ENCODE results near the gene ZNF212. TPM values are rescaled to one million over a fixed set of nuclear protein-coding genes. Genes with fewer than 3 reads are reported as not detected.

ZNF212 gene
- polyA plus RNA-seq, result 10 to 100 TPM in 1 of 3 donors, 1 to 10 TPM in 2; 1.3 to 10.7 (median 3.7) TPM

- Mint-ChIP-seq H3K36me3 (peaks cover 0 to 5% (median 5%) of the 10 kb centered on the region in 3 donors), H3K4me1 (peaks cover 23 to 32% of the 10 kb centered on the region in 2 donors), H3K9me3 (peaks cover 0 to 6% (median under 1%) of the 10 kb centered on the region in 6 donors), H3K27ac (peak within 1 kb of the TSS; percentile 72 to 88 (median 82)), H3K27me3 (ENCODE audit: low read depth in 3 of 3) (peaks cover 0 to 9% (median 6%) of the 10 kb centered on the region in 3 donors), H3K4me3 (peak within 1 kb of the TSS; percentile 89 to 94 (median 91))
- DNase-seq, result peak; percentile 79 to 82 (median 80)
These were observed at the start of gene ZNF212 for GRCh38 chr7:149239345-149240143. ZNF212 (plus strand) TSS chr7:149239651; CDS start chr7:149239779, 128 bp downstream.

GRCh38 chr7:149191851-149192250 is 47.6 kb upstream of the ZNF212 start:
- H3K4me3 Mint-ChIP-seq, result peak overlapping the region; percentile 40 to 94 (median 83)

DNA sequence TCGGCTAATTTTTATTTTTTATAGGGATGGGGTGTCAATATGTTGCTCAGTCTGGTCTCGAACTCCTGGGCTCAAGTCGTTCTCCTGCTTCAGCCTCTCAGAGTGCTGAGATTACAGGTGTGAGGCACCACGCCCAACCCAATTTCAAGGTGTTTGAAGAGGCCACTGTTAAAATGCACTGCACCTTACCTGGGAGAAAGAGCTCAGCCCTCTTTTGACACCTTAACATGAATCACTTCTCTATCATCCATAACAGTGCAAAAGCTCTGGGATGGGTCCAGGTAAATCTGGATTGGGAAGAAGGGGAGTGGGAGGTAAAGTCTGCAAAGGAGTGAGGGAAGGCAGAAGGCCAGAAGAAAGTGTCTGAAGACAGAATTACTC is 44.7 kb upstream of the ZNF212 start:
- peaks cover 40 to 48% of the 10 kb centered on the region in 2 donors for H3K4me1 Mint-ChIP-seq
- H3K36me3 Mint-ChIP-seq, result peaks cover 6 to 11% (median 6%) of the 10 kb centered on the region in 3 donors
- no peak for DNase-seq
- H3K27me3 Mint-ChIP-seq (ENCODE audit: low read depth in 3 of 3), result peaks cover 5 to 8% (median 7%) of the 10 kb centered on the region in 3 donors
- no peaks in the 10 kb centered on the region for H3K9me3 Mint-ChIP-seq
- H3K27ac Mint-ChIP-seq, result peak overlapping the region in 5 of 6 donors; percentile 9 to 75 (median 64)
- H3K4me3 Mint-ChIP-seq, result peak overlapping the region; percentile 73 to 87 (median 86)

More at GRCh38 chr7:149191851-149192250, 47.6 kb upstream of the ZNF212 start:
- no peaks in the 10 kb centered on the region for H3K9me3 Mint-ChIP-seq
- DNase-seq, result no peak
- H3K27me3 Mint-ChIP-seq (ENCODE audit: low read depth in 3 of 3), result peaks cover 5 to 10% (median 8%) of the 10 kb centered on the region in 3 donors
- no peak overlapping the region for H3K27ac Mint-ChIP-seq
- peaks cover 22 to 23% of the 10 kb centered on the region in 2 donors for H3K4me1 Mint-ChIP-seq
- no peaks in the 10 kb centered on the region for H3K36me3 Mint-ChIP-seq

DNA sequence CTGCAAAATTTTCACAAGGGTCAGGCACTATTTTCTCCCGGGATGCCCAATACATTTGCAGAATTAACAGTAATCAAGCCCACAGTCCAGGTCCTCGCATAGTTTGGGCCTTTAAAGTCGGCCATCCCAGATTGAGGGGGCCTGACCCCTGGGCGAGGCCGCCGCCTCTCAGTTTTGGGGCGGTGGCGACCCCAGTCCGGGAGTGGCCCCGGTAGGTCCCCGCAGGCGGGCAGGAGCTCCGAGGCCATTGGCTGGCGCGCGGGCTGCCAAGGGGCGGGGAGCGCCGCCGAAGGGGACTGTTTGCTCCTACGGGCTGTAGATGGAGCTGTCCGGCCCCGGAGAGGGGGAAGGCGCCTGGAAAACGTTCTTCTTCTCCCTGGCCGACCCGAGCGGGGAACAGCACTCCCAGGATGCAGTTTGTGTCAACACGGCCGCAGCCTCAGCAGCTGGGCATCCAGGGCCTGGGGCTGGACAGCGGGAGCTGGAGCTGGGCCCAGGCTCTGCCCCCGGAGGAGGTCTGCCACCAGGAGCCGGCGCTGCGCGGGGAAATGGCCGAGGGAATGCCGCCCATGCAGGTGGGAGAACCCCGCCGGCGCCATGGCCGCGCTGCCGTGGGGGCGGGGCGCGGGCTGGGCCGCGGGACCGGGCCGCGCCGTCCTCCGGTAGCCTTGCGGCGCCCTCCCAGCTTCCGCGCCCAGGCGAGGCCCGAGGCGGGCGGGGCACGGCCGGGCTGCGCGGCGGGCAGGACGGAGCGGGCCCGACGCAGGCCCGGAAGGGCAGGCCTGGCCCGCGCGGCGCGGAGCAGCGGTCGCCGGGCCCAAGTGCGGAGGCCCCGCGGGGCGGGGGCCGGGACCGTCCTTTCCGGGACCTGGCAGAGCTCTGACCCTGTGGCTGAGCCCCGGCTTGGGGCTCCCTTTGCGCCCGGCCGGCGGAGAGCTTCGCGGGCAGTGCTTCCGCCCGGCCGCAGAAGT is 44.0 kb upstream of the ZNF212 start, which contains the start of gene ZNF282:
Gene ZNF282, plus strand, starts transcription at position 367 of the 971 bp plus-strand sequence. Its CDS starts 44 bp downstream, at position 411.
- no peaks in the 10 kb centered on the region for H3K9me3 Mint-ChIP-seq
- peaks cover 40 to 53% of the 10 kb centered on the region in 2 donors for H3K4me1 Mint-ChIP-seq
- H3K27me3 Mint-ChIP-seq (ENCODE audit: low read depth in 3 of 3), result peaks cover 5 to 8% (median 6%) of the 10 kb centered on the region in 3 donors
- H3K27ac Mint-ChIP-seq, result peak within 1 kb of the TSS; percentile 82 to 91 (median 88)
- H3K36me3 Mint-ChIP-seq, result peaks cover 12 to 15% (median 13%) of the 10 kb centered on the region in 3 donors
- DNase-seq, result peak; percentile 62 to 68 (median 68)
- H3K4me3 Mint-ChIP-seq, result peak within 1 kb of the TSS; percentile 87 to 93 (median 90)

DNA sequence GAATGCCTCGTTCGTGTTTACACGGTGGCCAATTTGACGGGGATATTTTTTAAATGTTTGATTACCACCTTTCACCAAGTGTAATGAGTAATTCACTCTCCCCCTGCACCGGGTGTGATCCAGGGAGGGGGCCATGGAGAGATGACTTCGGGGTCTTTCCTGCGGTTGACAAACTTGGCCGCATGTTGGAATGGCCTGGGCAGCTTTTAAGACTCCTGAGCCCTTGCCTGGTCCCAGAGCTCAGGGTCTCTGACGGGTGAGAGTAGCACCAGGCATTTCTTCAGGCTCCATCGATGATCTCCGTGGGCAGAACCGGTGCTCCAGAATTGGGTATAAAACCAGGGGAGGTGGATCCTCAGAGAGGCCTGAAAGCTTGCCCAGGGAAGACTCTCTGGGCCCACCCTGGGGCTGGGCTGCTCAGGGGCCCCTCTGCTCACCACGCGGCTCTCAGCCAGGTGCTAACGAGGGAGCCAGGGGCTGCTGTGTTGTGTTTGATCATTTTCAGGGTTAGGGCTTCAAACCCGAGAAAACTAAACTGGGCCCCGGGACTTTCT is 43.2 kb upstream of the ZNF212 start:
- Mint-ChIP-seq H3K9me3 (no peaks in the 10 kb centered on the region), H3K4me1 (peaks cover 40 to 52% of the 10 kb centered on the region in 2 donors), H3K36me3 (peaks cover 17 to 20% (median 19%) of the 10 kb centered on the region in 3 donors), H3K4me3 (peak overlapping the region; percentile 85 to 93 (median 90)), H3K27ac (peak overlapping the region; percentile 82 to 91 (median 88)), H3K27me3 (ENCODE audit: low read depth in 3 of 3) (peaks cover 4 to 8% (median 5%) of the 10 kb centered on the region in 3 donors)
- peak in 1 of 3 donors; percentile 6 for DNase-seq

GRCh38 chr7:149196705-149197171 is 42.7 kb upstream of the ZNF212 start:
- peaks cover 21 to 23% (median 22%) of the 10 kb centered on the region in 3 donors for H3K36me3 Mint-ChIP-seq
- peak overlapping the region; percentile 85 to 93 (median 90) for H3K4me3 Mint-ChIP-seq
- peaks cover 3 to 5% (median 4%) of the 10 kb centered on the region in 3 donors for H3K27me3 Mint-ChIP-seq (ENCODE audit: low read depth in 3 of 3)
- peak in 1 of 3 donors; percentile 6 for DNase-seq
- peaks cover 36 to 49% of the 10 kb centered on the region in 2 donors for H3K4me1 Mint-ChIP-seq
- H3K9me3 Mint-ChIP-seq, result no peaks in the 10 kb centered on the region
- peak overlapping the region; percentile 82 to 91 (median 88) for H3K27ac Mint-ChIP-seq

- H3K27me3 Mint-ChIP-seq (ENCODE audit: low read depth in 3 of 3), result peaks cover 3 to 4% (median 4%) of the 10 kb centered on the region in 3 donors
- no peak for DNase-seq
- peaks cover 35 to 51% of the 10 kb centered on the region in 2 donors for H3K4me1 Mint-ChIP-seq
- peaks cover 23 to 26% (median 25%) of the 10 kb centered on the region in 3 donors for H3K36me3 Mint-ChIP-seq
- peak overlapping the region in 2 of 6 donors; percentile 49 to 58 for H3K27ac Mint-ChIP-seq
- H3K4me3 Mint-ChIP-seq, result peak overlapping the region in 3 of 5 donors; percentile 13 to 88 (median 85)
- H3K9me3 Mint-ChIP-seq, result no peaks in the 10 kb centered on the region
These were observed 41.8 kb upstream of the ZNF212 start for GRCh38 chr7:149197675-149198074.

DNA sequence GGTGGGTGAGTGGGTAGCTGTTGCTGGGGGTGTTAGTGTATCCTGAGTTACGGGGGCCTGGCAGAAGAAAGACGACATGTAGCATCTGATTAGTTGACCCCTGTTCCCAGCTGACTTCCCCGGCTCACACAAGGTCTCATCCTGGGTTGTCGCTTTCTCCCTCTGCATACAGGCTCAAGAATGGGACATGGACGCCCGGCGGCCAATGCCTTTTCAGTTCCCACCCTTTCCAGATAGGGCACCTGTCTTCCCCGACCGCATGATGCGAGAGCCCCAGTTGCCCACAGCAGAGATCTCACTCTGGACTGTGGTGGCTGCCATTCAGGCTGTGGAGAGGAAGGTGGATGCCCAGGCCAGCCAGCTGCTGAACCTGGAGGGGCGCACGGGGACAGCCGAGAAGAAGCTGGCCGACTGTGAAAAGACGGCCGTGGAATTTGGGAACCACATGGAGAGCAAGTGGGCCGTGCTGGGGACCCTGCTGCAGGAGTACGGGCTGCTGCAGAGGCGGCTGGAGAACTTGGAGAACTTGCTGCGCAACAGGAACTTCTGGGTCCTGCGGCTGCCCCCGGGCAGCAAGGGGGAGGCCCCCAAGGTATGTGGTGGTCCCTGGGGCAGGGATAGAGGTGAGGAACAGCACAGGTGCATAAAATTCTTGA is 41.2 kb upstream of the ZNF212 start:
- Mint-ChIP-seq H3K27me3 (ENCODE audit: low read depth in 3 of 3) (peaks cover 3 to 4% (median 3%) of the 10 kb centered on the region in 3 donors), H3K27ac (peak overlapping the region in 2 of 6 donors; percentile 43 to 51), H3K9me3 (no peaks in the 10 kb centered on the region), H3K36me3 (peaks cover 26 to 31% (median 27%) of the 10 kb centered on the region in 3 donors), H3K4me3 (no peak overlapping the region), H3K4me1 (peaks cover 40 to 57% of the 10 kb centered on the region in 2 donors)
- no peak for DNase-seq

DNA sequence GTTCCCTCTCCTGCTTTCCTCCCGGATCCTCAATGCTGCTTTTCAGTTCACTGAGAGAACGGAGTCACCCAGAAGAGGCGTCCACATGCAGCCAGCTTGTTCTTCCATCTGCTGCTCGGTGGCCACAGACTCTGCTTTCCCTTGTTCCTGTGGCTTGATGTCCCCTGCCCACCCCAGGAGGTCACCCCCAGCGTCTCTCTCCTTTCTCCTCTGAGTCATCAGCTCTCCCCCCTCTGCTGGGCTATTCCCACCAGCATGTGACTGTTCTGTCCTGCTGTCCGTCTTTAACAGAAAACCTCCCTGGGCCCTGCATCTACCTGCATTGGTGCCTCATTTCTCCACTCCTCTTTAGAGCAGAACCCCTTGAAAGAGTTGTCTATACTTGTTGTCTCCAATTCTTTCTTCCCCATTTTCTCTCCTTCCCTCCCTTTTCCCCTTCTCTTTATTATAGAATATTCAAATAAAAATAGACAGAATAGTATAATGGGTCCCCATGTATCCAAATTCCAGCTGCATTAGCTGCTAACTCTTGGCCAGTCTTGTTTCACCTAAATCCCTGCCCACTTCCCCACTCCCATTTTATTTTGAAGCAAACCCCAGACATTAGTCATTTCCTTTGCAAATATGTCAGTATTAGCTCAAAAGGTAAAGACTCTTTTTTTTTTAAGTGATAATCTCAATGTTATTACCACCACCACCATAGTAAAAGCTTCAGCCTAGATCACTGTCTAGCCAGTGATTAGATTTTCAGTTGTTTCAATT is 40.0 kb upstream of the ZNF212 start:
- H3K27ac Mint-ChIP-seq, result no peak overlapping the region
- peaks cover 33 to 40% (median 34%) of the 10 kb centered on the region in 3 donors for H3K36me3 Mint-ChIP-seq
- no peak for DNase-seq
- no peak overlapping the region for H3K4me3 Mint-ChIP-seq
- H3K9me3 Mint-ChIP-seq, result no peaks in the 10 kb centered on the region
- peaks cover 44 to 66% of the 10 kb centered on the region in 2 donors for H3K4me1 Mint-ChIP-seq
- H3K27me3 Mint-ChIP-seq (ENCODE audit: low read depth in 3 of 3), result peaks cover 3 to 4% (median 3%) of the 10 kb centered on the region in 3 donors

- peak in 1 of 3 donors; percentile 20 for DNase-seq
- Mint-ChIP-seq H3K27me3 (ENCODE audit: low read depth in 3 of 3) (peaks cover 0 to 6% (median 0%) of the 10 kb centered on the region in 3 donors), H3K36me3 (peaks cover 34 to 63% (median 48%) of the 10 kb centered on the region in 3 donors), H3K4me1 (peaks cover 23 to 49% of the 10 kb centered on the region in 2 donors), H3K9me3 (no peaks in the 10 kb centered on the region), H3K27ac (peak overlapping the region in 2 of 6 donors; percentile 30 to 51), H3K4me3 (no peak overlapping the region)
These were observed 36.6 kb upstream of the ZNF212 start for GRCh38 chr7:149202831-149203231.

GRCh38 chr7:149205690-149206381 is 33.6 kb upstream of the ZNF212 start:
- Mint-ChIP-seq H3K36me3 (peaks cover 30 to 57% (median 41%) of the 10 kb centered on the region in 3 donors), H3K9me3 (no peaks in the 10 kb centered on the region), H3K27ac (no peak overlapping the region), H3K4me1 (peaks cover 13 to 27% of the 10 kb centered on the region in 2 donors), H3K27me3 (ENCODE audit: low read depth in 3 of 3) (peaks cover 0 to 6% (median 0%) of the 10 kb centered on the region in 3 donors), H3K4me3 (no peak overlapping the region)
- no peak for DNase-seq
